Stimulated activated naive CD8-positive, alpha-beta T cell treated with anti-CD3 and anti-CD28 coated beads, Interleukin-15, Interleukin-2, amounts not matched to agents 100 ng/mL and 50 ng/mL, for 24 hours (primary cell): ENCODE results near the gene KLK14.

Experiments
- H3K27ac Mint-ChIP-seq: one replicate; pipeline ENCODE4 v1.8.0; 2021; ENCODE audit warnings: mild to moderate bottlenecking, mixed read lengths
- H3K27me3 Mint-ChIP-seq: one replicate; pipeline ENCODE4 v1.8.0; 2021; ENCODE audit warnings: mixed read lengths
- H3K36me3 Mint-ChIP-seq: one replicate; pipeline ENCODE4 v1.8.0; 2021; ENCODE audit warnings: low read depth, mixed read lengths
- H3K4me1 Mint-ChIP-seq: one replicate; pipeline ENCODE4 v1.8.0; 2021; ENCODE audit warnings: low read depth, mixed read lengths
- H3K4me3 Mint-ChIP-seq: one replicate; pipeline ENCODE4 v1.8.0; 2021; ENCODE audit warnings: mild to moderate bottlenecking, mixed read lengths
- H3K9me3 Mint-ChIP-seq: one replicate; pipeline ENCODE4 v1.8.0; 2021; ENCODE audit warnings: mixed read lengths

The KLK14 gene

DNA sequence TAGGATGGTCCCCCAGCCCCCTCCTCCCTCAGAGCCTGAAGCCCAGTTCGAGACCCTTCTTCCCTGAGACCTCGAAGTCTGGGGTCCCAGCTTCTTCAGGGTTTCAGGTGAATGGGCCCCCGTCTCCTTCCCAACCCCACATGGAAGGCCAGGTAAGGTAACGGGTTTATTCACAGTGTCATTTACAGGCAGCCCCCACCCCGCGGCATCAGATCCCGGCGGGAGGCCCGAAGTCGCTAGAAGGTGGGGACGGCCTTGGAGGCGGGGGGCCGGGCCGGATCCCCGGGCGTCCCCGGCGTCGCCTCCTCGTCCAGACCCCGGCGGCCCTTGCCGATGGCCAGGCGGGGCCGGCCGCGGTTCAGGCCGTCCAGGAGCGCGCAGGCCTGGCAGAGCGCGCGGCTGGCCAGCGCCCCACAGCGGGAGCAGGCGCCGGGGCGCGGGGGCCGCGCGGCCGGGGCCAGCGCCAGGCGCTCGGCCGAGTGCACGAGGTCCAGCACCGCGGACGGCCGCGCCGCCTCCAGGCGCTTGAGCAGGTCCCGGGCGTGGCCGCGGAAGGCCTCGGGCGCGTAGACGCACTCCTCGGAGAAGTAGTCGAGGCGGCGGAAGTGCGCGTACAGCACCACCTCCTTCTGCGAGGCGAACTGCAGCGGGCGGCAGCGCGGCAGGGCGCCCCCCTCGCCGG lies 15.8 kb upstream of the KLK14 start:
- peaks cover 45% of the 10 kb centered on the region for H3K36me3 Mint-ChIP-seq
- H3K27ac Mint-ChIP-seq: no peak overlapping the region
- H3K4me1 Mint-ChIP-seq: peaks cover 19% of the 10 kb centered on the region
- no peaks in the 10 kb centered on the region for H3K9me3 Mint-ChIP-seq
- no peak overlapping the region for H3K4me3 Mint-ChIP-seq
- H3K27me3 Mint-ChIP-seq: no peaks in the 10 kb centered on the region

GRCh38 chr19:51097796-51098195 lies 15.1 kb upstream of the KLK14 start:
- H3K4me1 Mint-ChIP-seq: peaks cover 13% of the 10 kb centered on the region
- H3K27ac Mint-ChIP-seq: no peak overlapping the region
- H3K36me3 Mint-ChIP-seq: peaks cover 38% of the 10 kb centered on the region
- H3K27me3 Mint-ChIP-seq: no peaks in the 10 kb centered on the region
- H3K4me3 Mint-ChIP-seq: no peak overlapping the region
- H3K9me3 Mint-ChIP-seq: no peaks in the 10 kb centered on the region

DNA sequence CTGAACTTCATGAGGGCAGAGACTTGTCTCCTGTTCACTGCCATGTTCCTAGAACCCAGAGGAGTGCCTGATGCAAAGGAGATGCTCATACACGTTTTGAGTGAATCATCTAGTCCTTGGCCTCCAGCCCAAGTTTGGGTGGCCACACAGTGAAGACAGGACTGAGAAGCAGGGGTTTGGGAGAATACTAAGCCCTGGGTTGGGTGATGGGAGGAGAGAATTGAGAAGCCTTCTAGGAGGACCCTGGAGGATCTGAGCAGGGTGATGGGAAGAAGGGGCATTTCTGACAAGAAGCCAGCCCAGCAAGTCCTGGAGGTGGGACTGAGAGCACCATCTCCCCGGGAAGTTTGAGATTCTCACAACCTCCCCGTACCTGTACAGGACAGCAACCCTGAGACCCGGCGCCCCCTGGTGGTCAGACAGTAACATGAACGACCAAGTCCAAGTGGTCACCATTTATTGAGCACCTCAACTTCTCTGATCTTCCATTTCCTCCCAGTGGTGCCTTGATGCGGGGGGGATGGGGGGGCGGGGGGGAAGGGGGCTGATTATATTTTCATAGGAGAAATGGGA lies 14.6 kb upstream of the KLK14 start:
- Mint-ChIP-seq H3K4me3 (no peak overlapping the region), H3K27ac (peak overlapping the region; percentile 45), H3K36me3 (peaks cover 32% of the 10 kb centered on the region), H3K4me1 (peaks cover 10% of the 10 kb centered on the region), H3K9me3 (no peaks in the 10 kb centered on the region), H3K27me3 (no peaks in the 10 kb centered on the region)

GRCh38 chr19:51096473-51097165 lies 13.9 kb upstream of the KLK14 start:
- peaks cover 10% of the 10 kb centered on the region for H3K4me1 Mint-ChIP-seq
- no peaks in the 10 kb centered on the region for H3K9me3 Mint-ChIP-seq
- H3K4me3 Mint-ChIP-seq: no peak overlapping the region
- no peaks in the 10 kb centered on the region for H3K27me3 Mint-ChIP-seq
- H3K27ac Mint-ChIP-seq: peak overlapping the region; percentile 45
- H3K36me3 Mint-ChIP-seq: peaks cover 31% of the 10 kb centered on the region

- no peak overlapping the region for H3K27ac Mint-ChIP-seq
- H3K4me1 Mint-ChIP-seq: peaks cover 10% of the 10 kb centered on the region
- no peak overlapping the region for H3K4me3 Mint-ChIP-seq
- no peaks in the 10 kb centered on the region for H3K27me3 Mint-ChIP-seq
- H3K9me3 Mint-ChIP-seq: no peaks in the 10 kb centered on the region
- H3K36me3 Mint-ChIP-seq: peaks cover 20% of the 10 kb centered on the region
Measured at GRCh38 chr19:51094696-51095279, 12.1 kb upstream of the KLK14 start.

DNA sequence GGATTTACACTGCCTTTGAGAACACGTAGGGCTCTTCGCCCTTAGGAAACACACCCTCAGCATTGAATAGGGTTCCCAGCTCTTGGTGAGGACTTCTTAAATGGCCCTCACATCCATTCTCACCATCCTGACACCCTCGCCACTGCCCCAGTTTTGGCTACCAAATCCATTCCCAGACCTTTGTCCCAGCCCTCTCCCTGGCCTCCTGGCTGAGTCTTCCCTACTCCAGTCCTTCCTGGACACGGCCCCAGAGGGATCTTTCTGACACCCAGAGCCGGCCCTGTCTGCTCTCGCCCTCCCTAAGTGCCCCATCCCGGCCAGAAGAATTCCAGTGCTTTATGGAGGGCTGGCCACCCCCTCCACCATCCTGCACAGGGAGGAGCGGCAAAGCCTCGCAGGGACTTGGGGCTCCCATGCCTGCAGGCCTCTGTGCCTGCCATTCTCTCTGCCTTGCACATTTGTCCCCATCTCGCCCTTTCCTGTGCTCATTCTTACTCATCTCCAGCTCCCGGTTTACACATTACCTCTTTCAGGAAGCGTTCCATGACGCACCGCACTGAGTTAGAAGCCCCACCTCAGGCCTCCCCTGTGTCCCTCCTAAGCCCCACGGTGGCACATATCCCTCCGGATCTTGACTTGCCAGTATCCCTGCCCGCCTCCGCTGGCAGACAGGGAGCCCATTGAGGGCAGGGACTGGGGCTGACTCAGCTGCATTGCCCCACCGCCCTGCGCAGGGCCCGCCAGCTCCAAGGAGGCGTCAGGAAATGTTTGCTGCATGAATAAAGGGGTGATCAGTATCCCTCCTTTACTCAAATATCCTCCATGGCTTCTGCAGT lies 11.0 kb upstream of the KLK14 start:
- Mint-ChIP-seq H3K9me3 (no peaks in the 10 kb centered on the region), H3K27ac (no peak overlapping the region), H3K27me3 (no peaks in the 10 kb centered on the region), H3K4me1 (peaks cover 6% of the 10 kb centered on the region), H3K36me3 (peaks cover 11% of the 10 kb centered on the region), H3K4me3 (no peak overlapping the region)

GRCh38 chr19:51093101-51093500 lies 10.4 kb upstream of the KLK14 start:
- Mint-ChIP-seq H3K36me3 (peaks cover 11% of the 10 kb centered on the region), H3K4me1 (peaks cover 6% of the 10 kb centered on the region), H3K9me3 (no peaks in the 10 kb centered on the region), H3K27me3 (no peaks in the 10 kb centered on the region), H3K4me3 (no peak overlapping the region), H3K27ac (no peak overlapping the region)

DNA sequence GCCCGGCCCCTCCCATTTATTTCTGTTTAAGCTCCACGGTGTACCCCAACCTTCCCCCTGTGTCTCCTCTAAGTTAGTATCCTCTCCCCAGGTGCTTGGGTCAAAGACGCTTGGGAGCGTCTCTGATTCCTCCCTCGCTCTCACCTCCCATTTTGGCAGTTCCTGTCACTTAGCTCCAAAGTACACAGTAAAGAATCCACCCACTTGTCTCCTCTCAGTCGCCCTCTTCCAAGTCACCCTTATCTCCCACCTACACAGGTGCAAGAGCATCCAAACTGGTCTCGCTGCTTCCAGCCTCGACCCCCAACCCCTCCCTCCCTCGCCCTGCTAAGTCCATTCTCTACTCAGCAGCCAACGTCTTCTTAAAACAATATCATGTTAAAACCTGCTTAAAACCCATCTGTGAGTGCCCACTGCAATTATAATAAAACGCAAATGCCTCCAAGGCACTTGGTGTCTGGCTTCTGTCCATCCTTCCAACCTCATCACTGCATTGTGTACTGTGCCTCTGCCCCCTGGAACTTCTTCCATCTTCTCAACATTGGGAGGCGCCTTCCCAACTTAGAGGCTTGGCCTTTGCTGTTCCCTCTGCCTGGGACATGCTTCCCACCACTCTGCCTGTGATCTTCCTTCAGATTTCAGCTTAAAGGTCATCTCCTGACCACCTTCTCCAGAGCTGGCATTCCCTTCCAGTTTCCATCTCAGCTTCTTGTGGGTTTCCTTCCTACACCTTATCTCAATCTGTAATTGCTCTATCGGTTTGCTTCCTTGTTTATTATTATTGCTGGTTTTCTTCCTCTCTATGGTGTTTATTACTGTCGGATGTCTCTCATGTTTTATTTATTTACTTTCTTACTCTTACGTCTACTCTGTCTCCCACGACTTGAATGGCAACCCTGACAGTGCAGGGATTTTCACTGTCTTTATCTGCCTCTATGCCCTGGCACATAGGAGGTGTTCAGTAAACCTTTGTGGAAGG lies 9.5 kb upstream of the KLK14 start:
- H3K4me1 Mint-ChIP-seq: peaks cover 4% of the 10 kb centered on the region
- no peaks in the 10 kb centered on the region for H3K9me3 Mint-ChIP-seq
- H3K27ac Mint-ChIP-seq: no peak overlapping the region
- H3K4me3 Mint-ChIP-seq: no peak overlapping the region
- H3K36me3 Mint-ChIP-seq: peaks cover 6% of the 10 kb centered on the region
- H3K27me3 Mint-ChIP-seq: no peaks in the 10 kb centered on the region

- Mint-ChIP-seq H3K4me3 (no peak overlapping the region), H3K9me3 (no peaks in the 10 kb centered on the region), H3K27ac (no peak overlapping the region), H3K4me1 (no peaks in the 10 kb centered on the region), H3K36me3 (no peaks in the 10 kb centered on the region), H3K27me3 (no peaks in the 10 kb centered on the region)
Measured at GRCh38 chr19:51091126-51091525, 8.4 kb upstream of the KLK14 start.

DNA sequence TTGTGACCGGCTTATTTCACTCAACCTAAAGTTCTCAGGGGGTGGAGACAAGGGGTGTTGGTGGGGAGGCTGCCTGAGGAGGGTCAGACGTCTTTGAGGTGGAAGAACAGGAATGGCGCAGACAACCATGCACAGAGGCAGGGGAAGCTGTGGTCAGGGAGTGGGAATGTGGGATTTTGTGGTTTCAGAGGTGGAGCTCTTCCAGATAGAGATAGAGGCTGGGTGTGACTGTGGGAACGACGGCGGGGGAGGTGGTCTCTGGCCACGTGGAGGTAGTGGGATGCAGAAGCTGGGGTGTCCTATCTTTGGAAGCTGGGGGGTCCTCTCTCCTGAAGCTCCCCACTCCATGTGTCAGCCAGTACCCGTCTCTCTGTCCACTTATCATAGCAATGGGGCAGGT lies 7.8 kb upstream of the KLK14 start:
- Mint-ChIP-seq H3K4me1 (no peaks in the 10 kb centered on the region), H3K36me3 (no peaks in the 10 kb centered on the region), H3K27ac (no peak overlapping the region), H3K9me3 (no peaks in the 10 kb centered on the region), H3K27me3 (no peaks in the 10 kb centered on the region), H3K4me3 (no peak overlapping the region)

DNA sequence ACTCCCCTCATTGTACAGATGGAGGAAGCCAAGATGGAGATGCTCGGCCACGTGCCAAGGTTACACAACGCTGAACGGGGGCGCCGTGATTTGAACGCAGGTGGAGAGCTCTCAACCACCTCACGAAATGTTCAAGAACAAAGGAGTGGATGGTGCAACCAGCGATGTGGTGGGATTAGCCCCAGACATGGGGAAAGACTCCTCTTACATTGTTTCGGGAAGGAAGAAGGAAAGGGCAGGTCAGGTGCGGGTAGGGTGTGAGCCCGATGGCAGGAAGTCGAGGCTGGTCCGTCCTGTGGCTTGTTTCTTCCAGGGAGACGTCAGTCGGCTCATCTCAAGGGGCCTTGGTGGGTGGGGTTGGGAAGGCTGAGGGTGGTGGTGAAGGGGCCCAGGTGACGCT lies 7.1 kb upstream of the KLK14 start:
- no peaks in the 10 kb centered on the region for H3K4me1 Mint-ChIP-seq
- H3K4me3 Mint-ChIP-seq: no peak overlapping the region
- no peaks in the 10 kb centered on the region for H3K27me3 Mint-ChIP-seq
- no peaks in the 10 kb centered on the region for H3K9me3 Mint-ChIP-seq
- H3K36me3 Mint-ChIP-seq: no peaks in the 10 kb centered on the region
- no peak overlapping the region for H3K27ac Mint-ChIP-seq

- Mint-ChIP-seq H3K27ac (no peak overlapping the region), H3K36me3 (no peaks in the 10 kb centered on the region), H3K4me1 (no peaks in the 10 kb centered on the region), H3K9me3 (no peaks in the 10 kb centered on the region), H3K27me3 (peaks cover 5% of the 10 kb centered on the region), H3K4me3 (no peak overlapping the region)
Measured at GRCh38 chr19:51086153-51086850, 3.6 kb upstream of the KLK14 start.

GRCh38 chr19:51084505-51084904 lies 1.8 kb upstream of the KLK14 start:
- H3K36me3 Mint-ChIP-seq: no peaks in the 10 kb centered on the region
- no peaks in the 10 kb centered on the region for H3K4me1 Mint-ChIP-seq
- H3K27me3 Mint-ChIP-seq: peaks cover 5% of the 10 kb centered on the region
- no peak overlapping the region for H3K4me3 Mint-ChIP-seq
- H3K27ac Mint-ChIP-seq: no peak overlapping the region
- H3K9me3 Mint-ChIP-seq: no peaks in the 10 kb centered on the region
